ENCODE results near the gene LRMDA.

Gene LRMDA

DNA sequence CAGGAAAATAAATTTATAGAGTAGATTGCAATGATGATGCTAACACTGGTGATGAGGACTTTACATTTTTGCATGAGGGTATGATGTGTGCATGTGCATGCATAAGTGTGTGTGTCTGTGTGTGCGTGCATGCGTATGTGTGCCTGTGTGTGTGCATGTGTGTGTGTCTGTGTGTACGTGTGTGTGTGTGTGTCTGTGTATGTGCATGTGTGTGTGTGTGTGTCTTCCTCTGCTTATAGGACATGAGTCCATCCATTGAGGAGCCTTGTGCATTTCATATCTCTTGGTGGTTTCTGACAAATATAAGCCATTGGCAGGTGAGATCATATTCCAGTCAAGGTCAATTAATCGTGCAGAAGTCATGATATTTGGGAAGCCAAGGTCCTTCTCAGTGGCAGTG, 277.8 kb downstream of the LRMDA start:
- no peak for DNase-seq (ENCODE audit: low read depth in 2 of 2)

DNA sequence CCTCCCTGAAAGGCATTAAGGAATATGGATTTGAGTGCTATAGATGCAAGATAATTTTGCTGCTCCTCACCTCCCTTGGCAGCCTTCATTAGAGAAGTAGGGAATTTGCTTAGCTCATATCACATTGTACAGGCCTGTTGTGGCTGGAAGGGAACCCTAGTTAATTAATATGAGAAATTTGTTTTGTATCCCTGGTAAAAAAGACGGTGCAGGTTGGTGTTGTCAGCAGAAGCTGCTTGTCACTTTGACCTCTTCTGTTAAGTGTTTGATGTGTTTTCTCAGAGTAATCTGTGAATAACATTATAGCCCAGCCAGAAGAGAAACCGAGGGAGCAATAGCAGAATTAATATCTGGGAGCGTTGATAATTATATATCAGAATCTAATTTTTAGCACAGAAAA, 278.4 kb downstream of the LRMDA start:
- no peak for DNase-seq (ENCODE audit: low read depth in 2 of 2)

DNA sequence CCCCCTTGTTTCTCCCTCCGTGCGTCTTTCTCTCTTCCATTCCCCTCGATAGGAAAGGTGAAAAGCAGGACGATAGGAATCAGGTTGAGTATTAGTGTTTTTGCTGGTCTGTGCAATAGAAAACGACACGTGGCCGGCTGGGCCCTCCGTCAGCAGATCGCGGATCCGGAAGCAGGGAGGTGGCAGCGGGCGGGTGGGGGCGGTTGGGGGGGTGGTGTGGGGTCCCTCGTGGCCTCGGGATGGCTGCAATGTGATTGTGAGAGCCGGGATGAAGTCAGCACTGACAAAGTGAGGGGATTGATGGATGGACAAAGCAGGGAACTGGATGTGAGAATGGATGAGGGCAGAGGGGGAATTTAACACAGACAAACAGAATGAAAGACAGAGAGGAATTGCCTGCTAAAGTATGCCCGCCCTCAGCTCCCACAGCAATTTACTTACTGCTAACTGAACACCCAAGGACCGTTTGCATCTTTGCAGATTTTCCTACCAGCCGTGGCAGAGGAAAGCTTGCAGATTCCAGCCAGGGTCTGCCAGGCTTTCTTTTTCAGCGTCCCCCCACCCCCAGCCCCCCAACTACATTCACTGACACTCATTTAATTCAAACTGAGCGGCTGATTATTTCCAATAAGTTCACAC, 280.9 kb downstream of the LRMDA start:
- no peak for DNase-seq (ENCODE audit: low read depth in 2 of 2)

DNA sequence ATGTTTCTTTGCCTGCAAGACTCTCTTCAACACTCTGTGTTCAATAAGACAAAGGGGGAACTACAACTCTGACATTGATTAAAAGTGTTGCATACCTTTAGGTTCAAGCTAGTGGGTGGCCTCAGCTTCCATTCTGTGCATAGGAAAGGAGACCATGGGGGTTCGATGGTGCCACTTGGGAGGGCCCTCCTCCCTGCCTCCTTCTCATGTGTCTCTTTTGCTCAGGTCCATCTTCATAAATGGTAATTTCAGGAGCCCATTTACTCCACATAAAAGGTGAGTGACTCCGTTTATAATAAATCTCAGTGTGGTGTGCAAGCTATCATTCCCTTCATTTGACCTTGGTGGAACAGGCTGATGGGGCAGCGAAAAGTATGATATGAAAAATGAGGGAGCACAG, 285.1 kb downstream of the LRMDA start:
- no peak for DNase-seq (ENCODE audit: low read depth in 2 of 2)

DNA sequence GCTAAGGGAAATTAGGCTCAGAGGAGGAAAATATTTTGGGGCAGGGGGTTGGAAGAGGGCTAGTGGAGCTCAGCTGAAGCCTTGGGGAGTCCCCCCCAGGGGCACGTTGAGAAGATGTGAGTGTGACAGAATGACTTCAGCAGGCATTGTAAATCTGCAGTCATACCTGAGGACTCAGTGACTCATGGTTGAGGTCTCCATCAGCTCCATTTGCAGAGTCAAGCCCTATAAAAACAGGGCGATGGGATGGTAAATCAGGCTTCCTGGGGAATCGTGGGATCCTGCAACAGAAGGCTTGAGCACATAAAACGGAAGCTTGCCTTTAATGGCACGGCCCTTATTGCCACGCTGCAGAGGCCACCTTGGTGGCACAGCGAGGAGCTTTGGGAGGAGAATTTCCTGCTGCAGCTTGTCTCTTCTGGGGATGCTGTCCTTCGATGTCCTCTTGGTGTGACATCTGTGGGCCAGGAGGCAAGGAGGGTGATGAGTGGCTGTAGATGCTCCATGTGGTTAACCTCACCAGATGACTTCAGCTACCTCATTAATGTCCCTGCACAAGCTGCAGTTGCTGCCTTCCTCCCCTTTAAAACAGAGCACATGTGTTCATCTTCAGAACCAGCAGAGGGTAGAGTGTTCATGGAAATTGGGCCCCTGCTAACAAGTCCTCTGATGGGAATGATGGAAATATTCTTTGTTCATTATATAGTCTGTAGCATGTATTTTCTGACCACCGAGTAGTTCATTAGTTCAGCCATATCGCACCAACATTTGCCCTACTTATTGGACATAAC, 285.9 kb downstream of the LRMDA start:
- no peak for DNase-seq (ENCODE audit: low read depth in 2 of 2)

DNA sequence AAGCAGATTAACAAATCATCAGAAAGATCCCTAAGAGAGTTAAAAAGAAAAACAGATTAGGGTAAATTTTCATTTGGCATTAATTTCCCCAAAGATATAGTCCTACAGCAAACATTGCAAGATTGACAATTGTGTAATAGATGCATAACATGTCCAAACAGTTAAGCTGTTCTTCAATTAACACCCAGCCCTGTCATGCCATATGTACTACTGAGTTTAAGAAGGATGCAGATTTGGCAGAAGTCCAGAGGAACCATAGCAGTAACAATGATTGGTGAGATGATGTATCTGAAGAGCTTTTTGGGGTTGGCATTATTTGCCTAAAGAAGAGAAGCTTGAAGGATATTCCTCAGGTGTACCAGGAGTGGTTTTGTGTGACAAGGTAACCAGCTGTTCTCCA, 287.6 kb downstream of the LRMDA start:
- no peak for DNase-seq (ENCODE audit: low read depth in 2 of 2)

DNA sequence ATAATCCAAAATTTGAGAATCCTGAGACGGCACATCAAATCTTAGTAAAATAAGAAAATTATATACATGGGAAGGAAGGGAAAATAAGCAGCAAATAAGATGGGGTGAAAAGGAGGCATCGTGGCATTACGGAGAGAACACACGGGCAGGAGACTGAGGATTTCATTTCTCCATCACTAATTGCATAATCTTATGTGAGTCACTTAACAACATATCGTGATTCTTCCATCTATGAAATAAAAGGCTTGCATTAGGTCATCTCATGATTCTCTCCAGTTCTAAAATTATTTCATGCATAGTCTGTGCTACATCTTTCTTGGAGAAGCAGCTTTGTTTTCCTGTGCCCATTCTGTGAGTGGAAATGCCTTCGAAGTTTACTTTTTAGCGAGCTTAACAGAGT, 288.7 kb downstream of the LRMDA start:
- DNase-seq (ENCODE audit: low read depth in 2 of 2) = no peak

DNA sequence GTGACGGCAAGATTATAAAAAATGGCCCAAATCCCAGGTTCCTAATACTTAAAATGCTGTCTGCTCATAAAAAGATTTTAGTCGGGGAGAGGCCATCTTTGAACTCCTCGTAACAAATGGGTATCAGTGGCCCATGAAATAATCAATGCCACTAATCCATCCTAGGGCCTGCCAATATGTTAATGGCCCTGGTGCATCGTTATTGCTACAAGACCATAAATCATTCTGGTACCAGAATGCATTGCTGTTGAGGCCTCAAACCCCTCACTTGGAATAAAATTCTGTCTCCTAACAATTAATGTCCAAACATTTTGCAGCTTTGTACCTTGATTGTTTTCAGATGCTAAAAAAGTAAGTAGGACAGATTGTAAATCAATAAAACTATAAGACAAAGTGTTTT, 290.6 kb downstream of the LRMDA start:
- no peak for DNase-seq (ENCODE audit: low read depth in 2 of 2)

DNA sequence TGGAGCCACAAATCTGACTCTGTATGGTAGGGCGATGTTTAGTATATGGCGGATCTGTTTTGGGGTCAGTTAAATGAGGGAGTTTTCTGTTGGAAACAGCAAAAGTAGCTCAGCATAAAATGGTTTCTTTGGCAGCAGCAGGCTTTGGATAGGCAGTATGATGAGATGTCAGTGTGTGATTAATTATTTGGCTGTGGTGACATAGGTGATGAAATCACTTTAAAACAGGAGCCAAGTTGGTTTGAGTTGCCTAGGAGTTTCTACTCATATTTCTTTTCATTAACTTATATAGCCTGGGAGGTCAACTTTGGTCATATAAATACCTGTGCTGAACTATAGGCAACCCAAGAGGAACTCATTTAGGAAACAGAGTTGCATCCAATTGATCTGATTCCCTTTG, 291.2 kb downstream of the LRMDA start:
- DNase-seq (ENCODE audit: low read depth in 2 of 2) = no peak

DNA sequence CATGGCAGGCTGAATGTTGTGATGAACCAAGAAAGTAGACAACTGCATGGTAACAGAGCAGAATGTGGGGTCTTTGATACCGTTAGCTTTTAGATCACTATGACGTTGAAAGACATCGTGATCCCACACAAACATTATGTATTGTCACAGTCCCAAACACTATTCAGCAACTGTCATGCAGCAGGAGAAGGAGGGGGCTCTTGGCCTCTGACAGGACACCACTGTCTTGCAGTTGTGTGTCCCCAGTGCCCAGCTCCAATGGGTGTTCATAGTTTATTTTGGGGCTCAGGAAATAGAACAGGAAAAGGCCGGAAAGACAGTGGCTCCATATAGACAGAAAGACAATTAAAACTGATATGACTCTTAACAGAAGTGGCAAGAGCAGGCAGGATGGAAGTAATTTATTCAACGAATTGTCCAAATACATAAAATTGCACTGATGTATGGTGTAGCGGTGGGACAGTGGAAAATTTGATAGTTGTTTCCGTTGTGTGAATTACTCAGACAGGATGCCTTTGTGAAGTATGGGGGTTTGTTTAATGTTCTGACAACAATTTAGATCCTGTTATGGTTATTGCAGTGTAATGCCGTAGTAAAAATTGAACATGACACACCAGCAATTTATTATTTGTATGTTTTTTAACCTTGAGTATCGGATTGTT, 292.0 kb downstream of the LRMDA start:
- no peak for DNase-seq (ENCODE audit: low read depth in 2 of 2)

DNA sequence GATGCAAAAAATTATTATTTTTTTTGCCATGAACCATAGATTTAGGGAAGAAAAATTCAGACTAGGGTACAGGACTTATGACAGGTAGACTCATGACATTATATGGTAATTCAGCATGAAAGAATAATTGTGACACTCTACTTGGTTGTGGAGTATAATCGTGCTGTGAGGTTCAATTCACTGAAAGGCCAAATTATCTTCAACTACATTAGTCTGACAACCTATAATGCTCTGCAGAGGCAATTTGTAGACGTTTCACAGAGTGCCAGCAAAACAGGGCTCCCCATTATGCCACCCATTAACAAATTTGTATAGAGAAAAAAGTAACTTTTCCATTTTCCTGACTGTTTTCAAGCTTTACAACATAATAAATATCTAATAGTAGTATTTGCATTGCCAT, 292.6 kb downstream of the LRMDA start:
- no peak for DNase-seq (ENCODE audit: low read depth in 2 of 2)

DNA sequence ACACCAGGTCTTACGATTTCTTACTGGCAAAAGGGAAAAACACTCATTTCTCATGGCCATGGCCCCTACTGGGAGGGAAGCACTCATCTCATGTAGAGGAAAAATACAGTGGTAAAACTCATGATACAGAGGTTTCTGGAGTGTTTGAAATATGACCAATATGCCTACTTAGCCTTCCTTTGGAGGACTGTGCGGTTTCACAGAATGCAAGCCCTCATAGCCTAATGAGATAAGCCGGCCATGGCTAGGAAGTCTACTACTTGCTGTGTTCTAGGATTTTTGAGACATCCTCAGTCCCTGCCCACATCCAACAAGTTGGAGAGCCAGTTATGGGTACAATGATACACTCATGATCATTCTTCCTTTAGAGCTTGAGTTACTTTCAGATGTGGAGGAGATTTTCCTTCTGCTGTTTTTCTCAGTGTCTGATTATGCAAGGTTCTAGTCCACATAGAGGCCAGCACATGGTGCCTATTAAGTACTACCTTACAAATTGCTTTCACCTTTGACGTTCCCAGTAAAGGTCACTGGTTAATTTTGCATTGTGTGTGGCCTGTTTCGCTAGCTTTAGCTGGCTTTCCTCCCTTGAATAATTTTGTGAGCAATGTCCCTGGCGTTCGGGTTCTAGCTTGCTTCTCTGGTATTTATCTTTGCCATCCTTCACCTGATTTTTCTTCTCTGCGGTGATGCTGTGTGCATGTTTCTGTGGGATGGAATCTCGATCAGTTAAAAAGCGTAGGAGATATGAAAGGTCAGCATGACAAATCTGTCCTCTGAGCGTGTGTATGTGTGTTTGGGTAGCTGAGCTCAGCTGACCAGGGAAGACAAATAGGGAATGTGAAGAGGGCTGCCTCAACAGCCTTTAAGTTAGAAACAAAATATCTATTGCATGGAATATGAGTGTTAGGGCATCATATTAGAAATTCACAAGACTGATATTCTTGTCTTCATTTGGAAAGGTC, 295.4 kb downstream of the LRMDA start:
- no peak for DNase-seq (ENCODE audit: low read depth in 2 of 2)

DNA sequence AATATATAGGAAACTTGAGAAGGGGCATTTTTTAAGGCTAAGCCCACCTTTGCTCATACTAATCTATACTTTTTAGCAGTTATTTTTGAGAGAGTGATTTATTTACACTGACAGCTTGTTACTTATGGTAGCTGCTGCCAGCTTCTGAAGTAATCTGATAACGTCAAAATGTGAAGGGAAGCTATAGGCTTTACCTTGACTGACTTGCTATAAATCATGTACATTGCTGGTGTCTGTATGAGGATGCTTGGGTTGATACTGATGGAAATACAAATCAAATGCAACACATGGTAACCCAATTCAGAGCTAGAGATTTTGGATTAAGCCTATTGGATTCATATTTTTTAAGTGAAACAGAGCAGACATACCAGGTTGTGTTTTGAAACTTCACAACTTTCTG, 299.4 kb downstream of the LRMDA start:
- no peak for DNase-seq (ENCODE audit: low read depth in 2 of 2)

DNA sequence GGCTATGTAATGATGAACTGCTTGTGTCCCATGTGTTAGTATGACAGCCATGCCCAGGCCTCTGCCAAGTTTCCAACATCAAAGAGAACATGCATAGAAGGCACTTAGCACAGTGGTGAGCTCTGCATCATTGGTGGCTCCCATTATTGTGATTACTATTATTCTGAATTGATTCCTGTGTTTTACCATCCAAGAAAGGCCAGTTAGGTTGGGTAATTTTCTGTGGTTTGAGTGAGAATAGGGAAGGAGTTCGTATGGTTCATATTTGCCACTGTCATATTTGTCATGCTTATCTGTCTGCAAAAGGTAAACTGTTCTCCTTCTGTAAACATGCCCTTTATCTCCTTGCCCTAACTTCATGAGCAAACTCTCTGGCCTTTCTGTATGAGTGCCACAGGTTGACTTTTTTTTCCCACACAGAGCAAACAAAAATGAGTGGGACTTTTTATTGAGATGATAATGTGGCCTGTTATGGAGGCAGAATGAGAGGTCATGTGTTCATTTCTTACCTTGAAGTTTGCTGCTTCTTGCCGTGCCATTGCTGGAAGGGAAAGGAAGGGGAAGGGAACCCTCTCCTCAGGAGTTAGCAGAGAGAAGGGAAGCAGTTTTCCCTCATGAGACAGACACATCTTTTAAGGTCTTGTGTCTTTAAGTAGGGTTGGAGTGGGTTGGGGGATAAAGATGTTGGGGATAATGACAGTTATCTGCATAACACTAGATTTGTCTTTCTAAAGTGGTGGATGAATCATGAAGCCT, 301.9 kb downstream of the LRMDA start:
- no peak for DNase-seq (ENCODE audit: low read depth in 2 of 2)

DNA sequence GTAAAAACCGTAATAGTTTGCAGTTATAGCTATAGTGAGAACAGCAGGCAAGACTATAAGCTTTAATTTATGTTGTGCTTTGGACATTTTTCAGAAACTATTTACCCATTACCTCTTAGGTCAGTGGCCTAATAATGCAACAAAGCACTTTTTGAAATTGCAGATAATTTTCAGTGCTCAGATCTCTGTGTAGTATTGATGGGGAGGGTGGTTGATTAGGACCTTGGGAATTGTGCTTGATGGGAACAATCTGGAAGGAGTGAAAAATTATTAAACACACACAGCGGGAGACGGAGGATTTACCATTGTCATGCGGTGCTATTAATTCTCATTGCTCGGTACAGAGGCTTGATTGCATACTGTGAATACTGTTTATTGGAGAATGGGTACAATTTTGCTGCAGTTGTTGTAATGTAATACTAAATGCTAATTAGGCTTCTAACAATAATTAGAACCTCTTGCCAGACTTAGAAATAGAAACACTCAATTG, 304.8 kb downstream of the LRMDA start:
- DNase-seq (ENCODE audit: low read depth in 2 of 2) = no peak

DNA sequence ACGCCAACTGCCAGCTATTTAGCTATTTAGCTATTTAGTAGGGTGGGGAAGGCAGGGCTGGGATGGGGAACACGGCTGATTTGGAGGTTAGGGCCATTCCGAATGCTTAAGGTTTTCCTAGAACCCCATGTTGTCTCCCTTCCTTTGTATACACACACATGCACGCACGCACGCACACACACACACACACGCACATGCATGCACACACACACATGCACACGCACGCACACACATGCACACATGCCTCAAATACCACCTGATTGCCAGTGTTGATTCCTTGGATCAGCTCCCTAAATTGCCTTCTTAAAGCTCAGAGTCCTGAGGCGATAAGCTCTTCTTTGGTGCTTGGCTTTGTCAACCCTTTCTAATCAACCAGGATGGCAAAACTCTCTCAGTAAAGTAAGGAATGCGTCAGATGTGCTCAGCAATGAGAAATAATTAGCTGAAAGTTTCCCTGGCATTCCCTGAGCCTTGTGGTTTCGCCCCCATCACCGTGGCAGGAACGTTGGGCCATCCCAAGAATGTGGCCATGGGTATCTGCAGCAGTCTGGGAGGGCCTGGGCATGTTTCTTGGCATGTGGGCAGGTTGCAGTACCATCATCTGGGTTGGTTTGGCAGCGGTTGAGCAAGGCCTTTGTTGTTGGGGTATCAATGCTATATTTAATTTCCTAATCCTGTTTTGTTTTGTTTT, 305.6 kb downstream of the LRMDA start:
- DNase-seq (ENCODE audit: low read depth in 2 of 2) = no peak

DNA sequence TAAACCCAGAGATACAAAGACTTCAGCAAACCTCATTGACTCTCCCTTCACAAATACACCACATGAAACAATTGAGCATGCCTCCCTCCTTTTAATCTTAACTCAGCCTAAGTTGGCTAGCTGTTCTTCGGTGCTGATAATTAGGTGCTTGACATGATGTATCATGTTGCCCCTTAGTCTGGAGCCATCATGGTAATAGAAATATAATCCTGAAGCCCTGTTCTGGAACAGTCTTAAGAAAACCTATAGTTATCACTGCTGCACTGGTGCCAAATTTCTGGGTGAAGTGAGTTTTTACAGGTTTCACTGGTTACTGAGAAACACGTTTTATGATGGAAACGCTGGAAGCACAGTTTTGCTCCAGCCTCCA, 306.1 kb downstream of the LRMDA start:
- no peak for DNase-seq (ENCODE audit: low read depth in 2 of 2)

DNA sequence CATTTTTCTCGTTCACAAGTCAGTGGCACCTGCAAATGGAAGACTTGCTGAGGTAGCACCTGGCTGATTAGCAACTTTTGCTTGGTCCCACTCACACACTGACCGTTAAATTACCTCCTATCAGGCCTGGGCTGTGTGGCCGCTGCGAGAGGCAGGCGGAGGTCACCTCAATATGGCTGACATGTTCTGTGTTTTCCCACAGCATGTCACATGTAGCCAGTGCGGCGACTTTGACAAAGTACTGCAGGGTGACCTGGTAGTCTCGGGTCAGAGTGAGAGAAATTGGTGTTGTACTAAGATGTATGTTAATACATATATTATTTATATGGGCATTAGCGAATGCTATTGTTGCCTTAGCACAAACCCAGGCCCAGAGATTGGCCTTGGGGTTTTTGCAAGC, 307.5 kb downstream of the LRMDA start:
- no peak for DNase-seq (ENCODE audit: low read depth in 2 of 2)

DNA sequence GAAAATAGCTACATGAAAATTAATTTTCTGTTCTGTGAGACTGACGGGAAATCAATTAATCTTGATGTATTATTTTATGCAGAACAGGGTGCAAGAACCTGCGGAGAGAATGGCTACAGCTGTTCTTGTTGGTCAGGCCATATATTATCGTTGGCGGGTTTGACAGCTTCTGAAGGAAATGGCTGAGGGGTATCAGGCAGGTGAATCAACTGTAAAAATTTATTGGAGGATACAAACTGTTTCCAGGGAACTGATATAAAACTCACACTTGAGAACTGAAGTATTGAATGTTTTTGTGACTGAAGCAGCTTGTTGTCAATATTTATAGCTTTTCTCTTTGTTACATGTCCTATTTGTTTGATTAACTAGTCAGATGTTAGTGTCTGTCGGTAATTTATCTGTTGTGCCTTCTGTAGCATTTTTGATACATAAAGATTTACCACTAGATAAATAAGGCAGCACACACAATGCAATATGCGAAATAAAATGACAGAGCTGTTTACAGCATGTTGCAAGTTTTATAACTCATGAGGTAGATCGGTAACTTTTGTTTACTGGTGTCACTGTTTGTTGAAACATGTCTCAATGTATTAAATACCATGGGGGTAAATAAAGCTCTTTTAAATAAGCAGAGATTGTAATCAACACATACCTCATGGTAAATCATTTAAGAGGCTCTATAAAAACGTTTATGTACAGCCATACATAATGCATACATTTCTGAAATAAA, 308.2 kb downstream of the LRMDA start:
- DNase-seq (ENCODE audit: low read depth in 2 of 2) = no peak

DNA sequence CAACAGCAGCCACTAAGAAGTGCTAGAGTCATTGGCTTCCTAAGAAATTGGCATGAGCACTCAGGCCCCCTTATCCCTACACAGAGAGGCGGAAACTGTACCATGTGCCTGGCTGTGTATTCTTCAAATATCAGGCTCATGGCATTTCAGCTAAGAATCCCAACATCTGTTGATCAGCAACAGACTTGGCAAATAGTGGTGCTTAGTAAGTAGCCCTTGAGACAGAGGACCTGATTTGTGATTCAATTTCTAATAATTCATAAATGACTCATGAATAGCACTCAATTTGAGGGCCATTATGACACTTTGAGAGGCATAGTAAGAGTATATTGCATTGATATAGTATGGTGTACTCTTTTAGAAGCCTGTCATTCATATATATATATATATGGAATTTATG, 309.1 kb downstream of the LRMDA start:
- DNase-seq (ENCODE audit: low read depth in 2 of 2) = no peak

All from stimulated activated CD4-positive, alpha-beta T cell treated with anti-CD3 and anti-CD28 coated beads, Interleukin-12 subunit alpha, Interleukin-12 subunit beta, amount 100 ng/mL, for 24 hours (primary cell).